ENCODE measurements around the gene MACO1. TPM values are rescaled to one million over a fixed set of nuclear protein-coding genes. Genes with fewer than 3 reads are reported as not detected.

Gene MACO1
- total and polyA plus RNA-seq, 9 of the 15 experiments (the other 6 are each of a cell fraction or from before 2014, with no cell fraction given) = 4.6 to 28.4 (median 21.7) TPM

- Histone ChIP-seq H3K4me2 (ENCODE audit: insufficient read depth, low read length) (no peak overlapping the region), H4K20me1 (replicated peaks; ENCODE audit: control insufficient read depth, insufficient read depth, low read length) (0 out of 2 replicates have a peak, but pooled peaks cover 5% of the 10 kb centered on the region), H3K4me3 (no peak overlapping the region), H3K4me1 (replicated peaks in 1 of 2; ENCODE audit: control insufficient read depth in 2 of 2, insufficient read depth in 2 of 2, low read length in 2 of 2) (peaks cover 3 to 18% of the 10 kb centered on the region in 2 experiments; a peak in 3 of 5 replicates), H3K27ac (ENCODE audit: extremely low read depth, low read depth, low read length) (no peak overlapping the region), H3K9me1 (ENCODE audit: control insufficient read depth, insufficient read depth, low read length) (no peaks in the 10 kb centered on the region), H3K9ac (ENCODE audit: insufficient read depth in 1 of 2, low read depth in 2 of 2, low read length in 2 of 2) (no peak overlapping the region), H3K36me3 (ENCODE audit: control insufficient read depth, insufficient read depth, low read length) (peaks cover 23% of the 10 kb centered on the region), H3K79me2 (ENCODE audit: control insufficient read depth, insufficient read depth, low read length) (peaks cover 95% of the 10 kb centered on the region), H3K9me3 (replicated peaks; ENCODE audit: control insufficient read depth, insufficient read depth, low read depth, low read length) (no peaks in the 10 kb centered on the region), H3K27me3 (ENCODE audit: control insufficient read depth in 2 of 2, insufficient read depth in 2 of 2, low read length in 2 of 2) (no peaks in the 10 kb centered on the region), H2AFZ (ENCODE audit: low read depth, low read length) (no peak overlapping the region)
- WGBS (ENCODE audit: insufficient coverage, low coverage, missing lambda C conversion rate) = 80% methylated on average over 4 of the region's 4 CpGs
- in situ Hi-C loops (cut with MboI) = no loop called here
- TF ChIP-seq XRCC4 (IDR thresholded peaks at IDR 0.05; ENCODE audit: extremely low read depth, insufficient read depth, insufficient read length) (no peak), HDGF (IDR thresholded peaks at IDR 0.05) (no peak), TRIM28 (IDR thresholded peaks at IDR 0.05) (no peak), PHF21A (IDR thresholded peaks at IDR 0.05; ENCODE audit: borderline replicate concordance, low read depth) (no peak), SETDB1 (IDR thresholded peaks at IDR 0.05; ENCODE audit: low read length) (no peak), TEAD4 (IDR thresholded peaks at IDR 0.05; ENCODE audit: low read length) (no peak), TEAD4 (CRISPR knock-in tag; IDR thresholded peaks at IDR 0.05; ENCODE audit: borderline replicate concordance) (no peak), ETV6 (IDR thresholded peaks at IDR 0.05; ENCODE audit: borderline replicate concordance in 1 of 2, low read depth in 2 of 2, low read length in 1 of 2) (no peak), ETV6 (CRISPR knock-in tag; IDR thresholded peaks at IDR 0.05; ENCODE audit: borderline replicate concordance) (no peak)
- TF ChIP-seq, protein P1, sequence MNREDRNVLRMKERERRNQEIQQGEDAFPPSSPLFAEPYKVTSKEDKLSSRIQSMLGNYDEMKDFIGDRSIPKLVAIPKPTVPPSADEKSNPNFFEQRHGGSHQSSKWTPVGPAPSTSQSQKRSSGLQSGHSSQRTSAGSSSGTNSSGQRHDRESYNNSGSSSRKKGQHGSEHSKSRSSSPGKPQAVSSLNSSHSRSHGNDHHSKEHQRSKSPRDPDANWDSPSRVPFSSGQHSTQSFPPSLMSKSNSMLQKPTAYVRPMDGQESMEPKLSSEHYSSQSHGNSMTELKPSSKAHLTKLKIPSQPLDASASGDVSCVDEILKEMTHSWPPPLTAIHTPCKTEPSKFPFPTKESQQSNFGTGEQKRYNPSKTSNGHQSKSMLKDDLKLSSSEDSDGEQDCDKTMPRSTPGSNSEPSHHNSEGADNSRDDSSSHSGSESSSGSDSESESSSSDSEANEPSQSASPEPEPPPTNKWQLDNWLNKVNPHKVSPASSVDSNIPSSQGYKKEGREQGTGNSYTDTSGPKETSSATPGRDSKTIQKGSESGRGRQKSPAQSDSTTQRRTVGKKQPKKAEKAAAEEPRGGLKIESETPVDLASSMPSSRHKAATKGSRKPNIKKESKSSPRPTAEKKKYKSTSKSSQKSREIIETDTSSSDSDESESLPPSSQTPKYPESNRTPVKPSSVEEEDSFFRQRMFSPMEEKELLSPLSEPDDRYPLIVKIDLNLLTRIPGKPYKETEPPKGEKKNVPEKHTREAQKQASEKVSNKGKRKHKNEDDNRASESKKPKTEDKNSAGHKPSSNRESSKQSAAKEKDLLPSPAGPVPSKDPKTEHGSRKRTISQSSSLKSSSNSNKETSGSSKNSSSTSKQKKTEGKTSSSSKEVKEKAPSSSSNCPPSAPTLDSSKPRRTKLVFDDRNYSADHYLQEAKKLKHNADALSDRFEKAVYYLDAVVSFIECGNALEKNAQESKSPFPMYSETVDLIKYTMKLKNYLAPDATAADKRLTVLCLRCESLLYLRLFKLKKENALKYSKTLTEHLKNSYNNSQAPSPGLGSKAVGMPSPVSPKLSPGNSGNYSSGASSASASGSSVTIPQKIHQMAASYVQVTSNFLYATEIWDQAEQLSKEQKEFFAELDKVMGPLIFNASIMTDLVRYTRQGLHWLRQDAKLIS (CRISPR knock-in tag; IDR thresholded peaks at IDR 0.05) = no peak
- DNase-seq (ENCODE audit: extremely low read depth in 1 of 4, low spot score in 3 of 4) (no peak), FAIRE-seq (no peak), ATAC-seq (no peak)
- POLR2A ChIA-PET = interaction anchor here (0.6 to 2.1 kb wide), 4 partner anchors 8 to 800 kb away, joined by 3 to 15 read pairs (median 4); no protein-coding TSS in a partner anchor
- BruUV-seq (replicated peaks) = no TSS peak
- intact Hi-C loops (cut with micrococcal nuclease) = no loop called here
- CTCF ChIA-PET (ENCODE audit: low intra/inter-chr PET ratio) = interaction anchor here (2.3 kb wide), 1 partner anchor 77 kb away, joined by 11 read pairs; no protein-coding TSS in a partner anchor
These were observed 12.5 kb downstream of the MACO1 start for GRCh38 chr1:25443030-25443699.

All from K562 (cell line).